Activated T-cell treated with anti-CD3 and anti-CD28 coated beads, Interleukin-2, amount 50 U/mL, for 4 hours (primary cell): ENCODE data around the gene TBC1D2B. TPM values are rescaled to one million over a fixed set of nuclear protein-coding genes. Genes with fewer than 3 reads are reported as not detected.

Experiments used
- ATAC-seq, 2 donors: fragments of 200-7000 bp; cut with Tn5 transposase; one replicate each; pipeline ENCODE4 v1.10.0; 2021
- DNase-seq: peaks from one replicate; pipeline ENCODE4 v3.0.0-alpha.2; 2020
- H3K27me3 Mint-ChIP-seq: one replicate; pipeline ENCODE4 v1.8.0; 2021; ENCODE audit warnings: low read depth, mixed read lengths
- H3K36me3 Mint-ChIP-seq: one replicate; pipeline ENCODE4 v1.8.0; 2022; ENCODE audit warnings: mixed read lengths; ENCODE audit not compliant: insufficient read depth
- H3K4me1 Mint-ChIP-seq: one replicate; pipeline ENCODE4 v1.8.0; 2021; ENCODE audit warnings: low read depth, mixed read lengths
- H3K4me3 Mint-ChIP-seq: one replicate; pipeline ENCODE4 v1.8.0; 2021; ENCODE audit warnings: mild to moderate bottlenecking, moderate library complexity, mixed read lengths
- H3K9me3 Mint-ChIP-seq: one replicate; pipeline ENCODE4 v1.8.0; 2021; ENCODE audit warnings: mixed read lengths
- total RNA-seq, 3 donors: library from RNA; stranded (reverse); gene quantifications; one replicate each; pipeline ENCODE4 v1.2.1, GENCODE V29; 2021

TBC1D2B gene
- total RNA-seq, 3 donors from 2014 or later: 22.8 to 24.9 (median 24.0) TPM

DNA sequence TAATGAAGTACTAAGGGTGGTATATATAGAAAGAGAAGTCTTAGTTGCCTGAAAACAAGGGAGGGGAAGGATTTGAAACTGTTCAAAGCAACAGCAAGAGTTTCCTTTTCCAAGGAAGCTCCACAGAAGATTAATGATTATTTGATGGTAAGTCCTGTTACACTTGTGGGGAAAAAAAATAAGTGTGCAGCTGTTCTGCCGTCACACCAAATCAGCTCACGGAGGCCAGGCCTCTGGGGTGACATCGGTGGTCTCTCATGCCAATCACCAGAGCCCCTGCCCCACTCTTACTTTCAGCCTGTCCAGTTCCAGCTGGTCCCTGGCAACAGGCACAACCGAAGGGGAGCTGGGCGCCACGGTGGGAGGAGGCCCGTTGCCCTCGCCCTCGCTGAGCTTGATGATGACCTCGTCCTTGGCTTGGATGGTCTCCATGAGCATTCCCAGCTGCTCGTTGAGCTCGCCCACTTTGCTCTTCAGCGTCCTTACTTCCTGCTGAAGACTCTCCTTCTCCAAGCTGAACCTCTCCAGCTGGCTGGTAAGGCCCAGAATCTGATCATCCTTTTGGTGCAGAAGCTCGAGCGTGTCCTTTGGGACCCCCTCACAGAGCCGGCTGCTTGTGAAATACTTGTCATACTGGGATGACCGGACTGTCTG is 53.5 kb downstream of the TBC1D2B start:
- no peaks in the 10 kb centered on the region for H3K27me3 Mint-ChIP-seq
- no peak for ATAC-seq

DNA sequence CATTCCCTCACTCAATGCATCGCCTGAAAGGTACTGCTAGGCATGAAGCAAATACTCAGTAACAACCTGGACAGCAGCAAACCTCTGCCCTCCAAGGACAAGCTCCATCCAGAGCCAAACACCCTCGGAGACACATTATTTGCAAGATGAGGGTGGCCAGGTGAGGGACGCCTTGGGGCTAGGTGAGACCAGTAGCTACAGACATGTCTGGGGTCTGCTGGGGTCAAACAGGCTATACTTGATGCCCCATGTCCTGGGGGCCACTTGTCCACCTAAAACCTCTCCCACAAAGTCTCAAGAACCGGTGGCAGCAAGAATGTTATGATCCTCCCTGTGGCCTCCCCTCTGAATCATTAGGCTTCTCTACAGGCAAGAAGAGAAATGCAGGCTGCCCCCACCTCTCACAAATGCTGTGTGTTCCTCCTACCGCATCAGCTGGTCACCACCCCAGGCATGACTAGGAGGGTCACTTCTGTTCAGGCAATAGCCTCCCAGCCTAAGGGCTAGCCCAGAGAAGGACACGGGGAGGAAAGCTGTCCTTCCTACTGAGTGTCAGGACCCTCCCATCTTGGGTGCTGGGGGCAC is 54.3 kb downstream of the TBC1D2B start:
- H3K36me3 Mint-ChIP-seq: peaks cover 35% of the 10 kb centered on the region
- ATAC-seq: no peak
- no peaks in the 10 kb centered on the region for H3K27me3 Mint-ChIP-seq

More for the DNA sequence above, 53.5 kb downstream of the TBC1D2B start:
- DNase-seq: no peak
- H3K9me3 Mint-ChIP-seq: no peaks in the 10 kb centered on the region
- H3K36me3 Mint-ChIP-seq: peaks cover 38% of the 10 kb centered on the region
- H3K4me1 Mint-ChIP-seq: peaks cover 4% of the 10 kb centered on the region
- H3K4me3 Mint-ChIP-seq: no peak overlapping the region

DNA sequence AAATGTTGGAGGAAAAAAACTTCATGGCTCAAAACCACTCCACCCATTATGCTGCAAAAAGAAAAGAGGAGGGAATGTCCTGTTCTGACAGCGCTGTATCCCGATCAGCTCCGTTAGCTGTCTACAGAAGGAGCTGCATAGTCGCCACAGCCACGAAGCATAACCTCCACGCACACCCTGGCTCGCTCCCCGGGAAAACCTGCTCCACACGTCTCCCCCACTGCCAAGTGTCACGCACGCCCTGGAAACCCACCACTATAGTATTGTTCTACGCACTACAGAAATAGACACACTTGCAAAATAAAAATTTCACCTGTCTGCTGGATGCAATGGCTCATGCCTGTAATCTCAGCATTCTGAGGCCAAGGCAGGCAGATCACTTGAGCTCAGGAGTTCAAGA is 55.8 kb downstream of the TBC1D2B start:
- no peaks in the 10 kb centered on the region for H3K27me3 Mint-ChIP-seq
- peaks cover 18% of the 10 kb centered on the region for H3K4me1 Mint-ChIP-seq
- no peaks in the 10 kb centered on the region for H3K9me3 Mint-ChIP-seq
- no peak for DNase-seq
- peaks cover 38% of the 10 kb centered on the region for H3K36me3 Mint-ChIP-seq
- no peak for ATAC-seq
- no peak overlapping the region for H3K4me3 Mint-ChIP-seq

More for the DNA sequence above, 54.3 kb downstream of the TBC1D2B start:
- Mint-ChIP-seq H3K4me1 (peaks cover 12% of the 10 kb centered on the region), H3K9me3 (no peaks in the 10 kb centered on the region), H3K4me3 (no peak overlapping the region)
- DNase-seq: no peak

DNA sequence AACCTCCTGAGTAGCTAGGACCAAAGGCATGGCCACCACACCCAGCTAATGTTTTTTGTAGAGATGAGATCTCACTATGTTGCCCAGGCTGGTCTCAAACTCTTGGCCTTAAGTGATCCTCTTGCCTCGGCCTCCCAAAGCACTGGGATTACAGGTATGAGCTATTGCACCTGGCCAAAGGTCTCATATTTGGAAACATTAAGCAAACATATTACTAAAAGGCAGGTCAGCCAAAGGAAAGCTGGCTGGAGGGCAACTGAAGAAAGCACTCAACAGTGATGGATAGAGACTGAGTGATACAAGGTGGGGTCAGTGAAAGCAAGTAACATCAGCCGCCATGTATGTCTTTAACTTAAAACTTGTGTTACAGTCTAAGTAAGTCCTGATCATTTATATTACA is 57.5 kb downstream of the TBC1D2B start:
- ATAC-seq: no peak
- Mint-ChIP-seq H3K27me3 (no peaks in the 10 kb centered on the region), H3K9me3 (no peaks in the 10 kb centered on the region), H3K4me3 (no peak overlapping the region), H3K36me3 (peaks cover 45% of the 10 kb centered on the region), H3K4me1 (peaks cover 18% of the 10 kb centered on the region)
- DNase-seq: no peak

DNA sequence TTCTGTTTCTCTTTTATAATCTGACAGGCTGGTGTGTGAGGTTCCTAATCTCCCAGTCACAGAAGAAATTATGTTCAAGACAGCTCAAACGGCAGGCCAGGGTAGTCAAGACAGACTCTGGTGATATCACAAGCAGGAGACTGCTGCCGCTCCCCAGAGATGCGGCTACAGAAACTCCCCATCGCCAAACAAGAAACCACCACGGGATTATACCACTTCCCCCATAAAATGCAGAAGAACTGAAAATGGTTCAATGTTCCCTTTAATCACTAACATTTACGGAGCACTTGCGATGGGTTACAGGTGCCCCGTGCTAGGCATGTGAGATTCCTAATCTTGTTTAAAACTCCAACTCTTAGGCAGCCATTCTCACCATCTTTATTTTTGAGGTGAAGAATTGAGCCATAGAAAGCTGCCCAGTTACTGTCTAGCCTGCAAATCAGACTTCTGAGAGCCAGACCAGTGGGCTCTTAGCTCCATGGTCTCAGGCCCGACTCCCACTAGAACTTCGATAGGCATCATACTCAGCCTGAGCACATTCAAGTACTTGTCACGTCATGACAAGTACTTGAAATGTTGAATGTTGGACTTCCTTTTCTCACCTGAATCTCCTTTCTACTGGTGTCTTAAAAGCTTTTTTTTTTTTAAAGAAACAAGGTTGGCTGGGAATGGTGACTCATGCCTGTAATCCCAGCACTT is 58.4 kb downstream of the TBC1D2B start:
- Mint-ChIP-seq H3K9me3 (no peaks in the 10 kb centered on the region), H3K4me3 (no peak overlapping the region), H3K36me3 (peaks cover 37% of the 10 kb centered on the region), H3K4me1 (peaks cover 18% of the 10 kb centered on the region), H3K27me3 (no peaks in the 10 kb centered on the region)
- ATAC-seq (peak; percentile 43 to 57), DNase-seq (no peak)

DNA sequence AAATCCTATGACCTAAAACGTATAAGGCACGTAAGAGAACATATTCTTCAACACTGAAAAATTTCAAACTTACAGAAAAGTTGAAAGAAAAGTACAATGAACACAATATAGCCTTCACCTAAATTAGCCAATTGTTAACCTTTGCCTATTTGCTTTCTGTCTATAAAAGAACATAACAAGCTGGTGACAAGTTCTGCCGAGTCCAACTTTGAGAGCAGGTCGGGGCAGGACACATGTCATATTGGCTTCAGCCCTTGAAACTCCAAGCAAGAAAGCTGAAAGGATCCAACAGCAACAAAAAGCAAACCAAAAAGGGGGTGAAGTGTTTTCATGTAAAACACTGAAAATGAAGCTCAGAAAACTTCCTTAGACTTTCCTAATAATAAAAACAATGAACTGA is 59.1 kb downstream of the TBC1D2B start:
- no peak overlapping the region for H3K4me3 Mint-ChIP-seq
- H3K36me3 Mint-ChIP-seq: peaks cover 34% of the 10 kb centered on the region

DNA sequence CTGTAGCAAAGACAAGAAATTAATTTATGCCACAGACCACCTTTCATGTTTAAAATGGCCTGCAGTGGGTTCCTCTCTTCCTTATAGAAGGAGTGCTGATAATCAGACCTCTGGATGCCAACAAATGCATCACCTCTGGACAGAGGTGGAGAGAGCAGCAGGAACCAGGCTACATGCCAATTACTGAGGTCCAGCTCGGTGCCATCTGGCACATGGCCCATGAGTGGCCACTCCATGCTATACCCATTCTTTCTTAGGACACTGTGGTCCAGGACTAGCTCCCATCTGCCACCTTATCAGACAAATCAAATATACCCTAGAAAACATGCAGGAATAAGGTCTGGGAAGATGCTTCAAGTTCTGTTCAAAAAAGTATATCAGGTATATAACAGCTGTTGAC is 60.7 kb downstream of the TBC1D2B start:
- H3K27me3 Mint-ChIP-seq: no peaks in the 10 kb centered on the region
- no peak for ATAC-seq
- no peak overlapping the region for H3K4me3 Mint-ChIP-seq
- no peaks in the 10 kb centered on the region for H3K9me3 Mint-ChIP-seq
- peaks cover 18% of the 10 kb centered on the region for H3K4me1 Mint-ChIP-seq
- DNase-seq: no peak
- peaks cover 42% of the 10 kb centered on the region for H3K36me3 Mint-ChIP-seq

More for the DNA sequence above, 59.1 kb downstream of the TBC1D2B start:
- ATAC-seq (no peak), DNase-seq (no peak)
- H3K9me3 Mint-ChIP-seq: no peaks in the 10 kb centered on the region
- peaks cover 18% of the 10 kb centered on the region for H3K4me1 Mint-ChIP-seq
- no peaks in the 10 kb centered on the region for H3K27me3 Mint-ChIP-seq

DNA sequence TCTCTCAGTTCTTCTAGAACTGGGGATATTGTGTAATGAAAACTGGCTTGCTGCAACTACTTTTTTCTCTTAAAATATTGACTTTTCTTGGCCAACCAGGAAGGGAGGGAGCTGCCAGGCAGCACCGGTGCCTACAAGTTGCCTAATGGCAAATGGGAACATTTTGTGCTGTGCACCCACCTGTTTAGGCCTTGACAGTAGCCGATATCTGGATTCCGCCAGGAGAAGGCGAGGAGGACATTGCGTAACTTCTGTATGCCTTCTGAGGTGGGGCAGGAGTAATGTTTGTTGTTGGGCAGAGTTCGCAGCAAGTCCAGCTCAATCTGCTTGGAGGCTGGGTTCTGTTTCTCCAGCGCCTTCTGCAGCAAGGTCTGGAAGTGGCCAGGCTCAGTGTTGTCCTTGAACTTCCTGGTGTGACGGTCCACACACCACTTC is 64.9 kb downstream of the TBC1D2B start:
- Mint-ChIP-seq H3K27me3 (no peaks in the 10 kb centered on the region), H3K4me1 (peaks cover 1% of the 10 kb centered on the region), H3K36me3 (peaks cover 30% of the 10 kb centered on the region), H3K9me3 (no peaks in the 10 kb centered on the region), H3K4me3 (no peak overlapping the region)
- ATAC-seq (no peak), DNase-seq (no peak)

DNA sequence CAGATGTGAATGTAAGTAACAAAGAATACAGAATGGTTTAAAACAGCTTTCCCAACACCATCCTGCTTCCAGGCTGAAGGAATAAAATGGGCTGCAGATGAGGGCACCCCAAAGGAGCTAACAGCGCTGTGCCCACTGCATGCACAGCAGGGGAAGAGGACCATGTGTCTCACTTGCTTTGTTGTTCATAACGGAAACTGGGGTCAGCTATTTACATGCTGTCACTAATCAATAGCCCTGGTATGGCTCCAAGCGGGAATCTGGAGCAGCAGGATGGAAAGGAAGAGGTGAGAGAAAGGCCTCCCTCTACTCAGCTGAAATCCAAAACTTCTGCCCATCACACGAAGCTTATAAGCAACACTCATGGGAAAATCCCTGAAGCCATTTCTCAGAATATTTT is 67.4 kb downstream of the TBC1D2B start:
- ATAC-seq: no peak
- Mint-ChIP-seq H3K4me3 (no peak overlapping the region), H3K27me3 (no peaks in the 10 kb centered on the region), H3K9me3 (no peaks in the 10 kb centered on the region), H3K4me1 (peaks cover 4% of the 10 kb centered on the region), H3K36me3 (peaks cover 30% of the 10 kb centered on the region)
- DNase-seq: no peak

DNA sequence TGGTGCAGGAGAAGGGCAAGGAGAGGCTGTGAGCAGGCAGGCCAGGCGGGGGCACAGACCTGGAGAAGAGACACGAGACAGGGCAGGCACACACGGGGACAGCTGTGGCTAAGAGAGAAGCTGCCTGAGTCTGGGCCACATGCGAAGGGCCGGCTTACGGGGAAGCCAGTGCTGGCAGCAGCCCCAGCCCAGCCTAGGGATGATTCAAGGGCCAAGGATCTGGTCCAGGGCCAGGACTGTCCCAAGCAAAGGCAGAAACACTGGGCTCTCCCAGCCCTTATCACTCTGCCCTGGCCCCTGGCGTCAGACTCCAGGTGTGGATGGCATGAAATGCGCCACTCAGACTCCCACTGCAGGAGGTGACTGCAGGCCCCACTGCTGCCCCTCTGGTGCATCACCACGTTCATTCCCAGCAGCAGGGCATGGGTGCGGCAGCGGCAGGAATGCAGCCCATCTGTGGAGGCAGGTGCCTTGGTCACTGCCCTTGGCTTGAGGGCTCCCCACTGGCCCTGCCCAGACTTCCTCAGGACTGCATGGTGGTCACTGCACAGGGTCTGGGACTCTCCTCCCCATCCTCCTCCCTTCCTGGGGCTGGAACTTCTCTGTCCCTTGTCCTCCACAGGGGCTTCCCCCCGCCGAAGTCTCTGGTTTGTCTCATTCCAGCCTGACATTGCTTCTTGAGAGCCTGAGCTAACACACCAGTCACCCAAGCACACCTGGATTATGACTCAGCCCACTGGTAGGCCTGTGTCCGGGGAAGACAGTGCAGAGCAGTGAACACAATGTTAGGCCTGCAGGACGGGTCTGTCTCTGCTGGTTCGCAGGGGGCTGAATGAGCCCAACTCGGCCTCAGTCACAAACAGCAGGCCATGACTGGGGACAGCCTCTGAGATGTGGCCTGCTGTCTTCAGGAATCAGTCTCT is 69.3 kb downstream of the TBC1D2B start:
- no peak for DNase-seq
- Mint-ChIP-seq H3K27me3 (no peaks in the 10 kb centered on the region), H3K36me3 (peaks cover 27% of the 10 kb centered on the region), H3K4me3 (no peak overlapping the region), H3K9me3 (no peaks in the 10 kb centered on the region), H3K4me1 (peaks cover 9% of the 10 kb centered on the region)
- ATAC-seq: no peak

DNA sequence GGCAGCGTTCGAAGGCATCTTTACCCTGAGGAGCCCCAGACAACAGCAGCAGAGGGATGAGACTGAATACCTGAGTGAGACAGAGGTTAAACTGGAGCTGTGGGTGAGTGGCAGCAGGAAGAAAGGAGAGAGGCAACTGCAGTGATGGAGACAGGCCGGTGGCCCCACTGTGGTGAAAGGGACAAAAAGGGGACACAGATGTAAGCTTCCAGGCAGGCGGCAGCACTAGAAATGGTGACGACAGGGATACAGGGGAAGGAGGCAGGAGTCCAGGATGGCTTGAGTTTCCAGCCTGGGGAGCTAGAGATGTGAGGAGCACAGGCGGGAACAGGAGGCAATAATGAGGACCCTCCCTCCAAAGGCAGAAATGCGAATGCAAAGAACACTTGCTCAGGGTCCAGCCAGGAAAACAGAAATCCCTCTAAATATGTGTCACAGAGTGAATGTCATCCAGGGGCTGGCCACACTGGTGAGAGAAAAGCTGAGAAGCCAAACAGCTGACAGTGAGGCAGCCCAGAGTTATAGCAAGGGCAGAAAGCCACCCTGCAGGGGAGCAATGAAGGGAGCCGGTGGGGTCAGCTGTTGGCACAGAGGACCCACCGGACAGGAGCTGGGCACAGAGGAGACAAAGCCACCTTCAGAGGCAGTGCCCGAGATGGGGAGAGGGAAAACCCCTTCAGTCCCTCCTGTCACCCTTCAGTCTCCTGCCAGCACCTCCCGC is 70.1 kb downstream of the TBC1D2B start:
- ATAC-seq (no peak), DNase-seq (no peak)
- Mint-ChIP-seq H3K9me3 (no peaks in the 10 kb centered on the region), H3K4me3 (no peak overlapping the region), H3K27me3 (no peaks in the 10 kb centered on the region), H3K4me1 (peaks cover 9% of the 10 kb centered on the region), H3K36me3 (peaks cover 25% of the 10 kb centered on the region)

DNA sequence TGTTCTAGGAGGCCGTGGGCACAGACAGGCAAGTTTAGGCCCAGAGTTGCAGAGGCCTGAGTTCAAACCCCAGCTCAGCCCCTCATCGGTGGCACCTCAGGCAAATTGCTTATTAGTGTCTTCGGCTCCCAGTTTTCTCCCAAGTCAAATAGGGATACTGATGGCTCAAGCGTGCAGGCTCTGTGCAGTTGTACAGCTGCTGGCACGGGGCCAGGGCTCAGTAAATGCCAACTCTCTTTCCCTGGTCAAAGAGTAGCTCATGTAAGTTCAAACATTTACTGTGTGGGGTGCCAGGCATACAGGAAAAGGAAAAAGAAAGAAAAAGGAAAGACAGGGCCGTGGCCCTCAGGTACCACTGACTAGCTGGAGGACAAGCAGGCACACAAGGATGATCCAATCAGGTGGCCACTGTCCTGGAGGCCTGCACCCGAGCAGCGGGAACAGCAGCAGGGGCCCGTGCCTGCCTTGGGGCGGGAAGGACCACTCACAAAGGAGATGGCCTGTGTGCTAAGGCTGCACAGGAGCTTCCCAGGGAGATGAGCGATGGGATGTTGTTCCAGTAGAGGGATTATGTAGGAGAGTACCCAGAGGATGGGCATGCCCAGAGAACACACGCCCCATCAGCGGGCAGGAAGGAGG is 70.8 kb downstream of the TBC1D2B start:
- DNase-seq (no peak), ATAC-seq (no peak)
- H3K27me3 Mint-ChIP-seq: no peaks in the 10 kb centered on the region
- H3K9me3 Mint-ChIP-seq: no peaks in the 10 kb centered on the region
- peaks cover 25% of the 10 kb centered on the region for H3K36me3 Mint-ChIP-seq
- no peak overlapping the region for H3K4me3 Mint-ChIP-seq
- peaks cover 9% of the 10 kb centered on the region for H3K4me1 Mint-ChIP-seq

DNA sequence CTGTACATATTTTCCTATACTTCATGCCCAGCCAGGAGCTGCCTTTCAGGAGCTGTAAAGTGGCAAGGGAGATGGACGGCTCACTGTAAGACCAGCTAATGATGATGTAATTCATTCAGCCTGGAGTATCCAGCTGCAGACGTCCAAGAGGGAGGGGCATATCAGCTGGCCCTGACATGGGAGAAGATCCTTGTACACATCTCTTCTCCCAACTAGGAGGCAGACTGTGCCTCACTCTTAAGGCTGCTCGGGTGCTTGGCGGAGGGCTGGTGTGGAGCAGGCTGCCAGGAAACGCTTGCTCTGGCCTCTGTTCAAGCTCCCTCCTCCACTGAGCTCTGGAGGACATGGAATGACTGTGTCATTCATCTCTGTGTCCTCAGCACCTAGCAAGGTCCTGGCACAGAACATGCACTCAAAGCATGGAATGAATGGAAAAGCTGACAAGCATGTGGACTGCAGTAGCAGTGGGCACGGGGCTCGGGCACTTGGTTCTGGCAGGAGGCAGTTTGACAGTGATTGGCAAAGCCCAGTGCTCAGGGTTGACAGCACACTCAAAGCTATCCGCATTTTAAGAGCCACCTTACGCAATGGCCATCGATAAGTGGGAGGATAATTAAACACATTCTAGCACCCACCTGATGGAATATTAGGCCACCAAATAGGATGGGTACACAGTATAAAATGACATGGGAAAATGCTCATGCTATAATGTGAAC is 72.4 kb downstream of the TBC1D2B start:
- Mint-ChIP-seq H3K4me1 (peaks cover 9% of the 10 kb centered on the region), H3K27me3 (no peaks in the 10 kb centered on the region), H3K36me3 (peaks cover 34% of the 10 kb centered on the region), H3K4me3 (no peak overlapping the region), H3K9me3 (no peaks in the 10 kb centered on the region)
- ATAC-seq: no peak
- DNase-seq: no peak
